Tibial artery (tissue), 4 donors: ENCODE measurements around the gene PFN3.

Source experiments
- DNase-seq, 2 donors: peaks; one replicate each; pipeline ENCODE4 v3.0.0-alpha.2; 2019
- H3K27ac ChIP-seq, 2 donors: fragments of 200-600 bp; sonication (generic) in 1 of 2; 1 replicate in 1 of 2; 2 replicates in 1 of 2; pipeline ENCODE4 v1.5.1; 2018 to 2019; ENCODE audit warnings: mild to moderate bottlenecking in 1 of 2
- H3K27me3 ChIP-seq, 2 donors: fragments of 200-600 bp; sonication (generic) in 1 of 2; one replicate each; pipeline versions ENCODE4 v1.5.1 to v1.6.0; 2016 to 2019
- H3K36me3 ChIP-seq, 3 donors: fragments of 200-600 bp; sonication (generic) in 2 of 3; one replicate each; pipeline ENCODE4 v1.5.1; 2016 to 2019; ENCODE audit warnings: mild to moderate bottlenecking in 2 of 3
- H3K4me1 ChIP-seq, 4 donors: fragments of 200-600 bp; sonication (generic) in 2 of 4; 1 replicate in 3 of 4; 2 replicates in 1 of 4; pipeline ENCODE4 v1.5.1; 2016 to 2019
- H3K4me3 ChIP-seq, 2 donors: fragments of 200-600 bp; sonication (generic) in 1 of 2; 1 replicate in 1 of 2; 2 replicates in 1 of 2; pipeline ENCODE4 v1.5.1; 2018 to 2019; ENCODE audit warnings: mild to moderate bottlenecking in 2 of 2
- H3K9me3 ChIP-seq, 3 donors: fragments of 200-600 bp; sonication (generic) in 1 of 3; one replicate each; pipeline ENCODE4 v1.5.1; 2016 to 2019
- CTCF ChIP-seq, 2 experiments: fragments of 200-600 bp in 1 of 2; fragments of 450-650 bp in 1 of 2; IDR thresholded peaks; one replicate each; pipeline ENCODE4 v1.5.1; 2017 to 2019; ENCODE audit warnings: antibody characterized with exemption in 2 of 2, mild to moderate bottlenecking in 1 of 2, moderate library complexity in 1 of 2
- intact Hi-C: fragments of 100-400 bp; cut with DNase I; formaldehyde crosslinking; loops from one replicate; pipeline ENCODE4 v1.15.0; 2023; ENCODE audit warnings: low total_unique reads

Gene PFN3

GRCh38 chr5:177350776-177351391 is 49.6 kb downstream of the PFN3 start:
- DNase-seq = no peak

More at GRCh38 chr5:177350776-177351391, 49.6 kb downstream of the PFN3 start:
- H3K9me3 ChIP-seq = no peaks in the 10 kb centered on the region
- no peaks in the 10 kb centered on the region for H3K27me3 ChIP-seq
- H3K4me1 ChIP-seq = peaks cover 0 to 50% (median 28%) of the 10 kb centered on the region in 4 donors
- no peak for TF ChIP-seq CTCF (IDR thresholded peaks at IDR 0.05)
- peak overlapping the region; percentile 70 to 90 for H3K4me3 ChIP-seq
- H3K36me3 ChIP-seq = peaks cover 7 to 20% (median 9%) of the 10 kb centered on the region in 3 donors
- H3K27ac ChIP-seq = peak overlapping the region; percentile 90 to 92
- intact Hi-C loops = no loop called here
